GM21526 (cell line): Measurements from ENCODE around the gene TMOD3.
"Not testable (repeated sequence)": the region's sequence is repeated elsewhere in the genome, so short reads cannot be mapped to it uniquely, and the experiment has no call there.

ENCODE experiments used
- ATAC-seq: cut with Tn5 transposase; IDR thresholded peaks from one replicate; pipeline ENCODE4 v1.9.1; 2021; ENCODE audit warnings: moderate library complexity; ENCODE audit not compliant: unreplicated experiment, low FRiP score

Gene TMOD3

DNA sequence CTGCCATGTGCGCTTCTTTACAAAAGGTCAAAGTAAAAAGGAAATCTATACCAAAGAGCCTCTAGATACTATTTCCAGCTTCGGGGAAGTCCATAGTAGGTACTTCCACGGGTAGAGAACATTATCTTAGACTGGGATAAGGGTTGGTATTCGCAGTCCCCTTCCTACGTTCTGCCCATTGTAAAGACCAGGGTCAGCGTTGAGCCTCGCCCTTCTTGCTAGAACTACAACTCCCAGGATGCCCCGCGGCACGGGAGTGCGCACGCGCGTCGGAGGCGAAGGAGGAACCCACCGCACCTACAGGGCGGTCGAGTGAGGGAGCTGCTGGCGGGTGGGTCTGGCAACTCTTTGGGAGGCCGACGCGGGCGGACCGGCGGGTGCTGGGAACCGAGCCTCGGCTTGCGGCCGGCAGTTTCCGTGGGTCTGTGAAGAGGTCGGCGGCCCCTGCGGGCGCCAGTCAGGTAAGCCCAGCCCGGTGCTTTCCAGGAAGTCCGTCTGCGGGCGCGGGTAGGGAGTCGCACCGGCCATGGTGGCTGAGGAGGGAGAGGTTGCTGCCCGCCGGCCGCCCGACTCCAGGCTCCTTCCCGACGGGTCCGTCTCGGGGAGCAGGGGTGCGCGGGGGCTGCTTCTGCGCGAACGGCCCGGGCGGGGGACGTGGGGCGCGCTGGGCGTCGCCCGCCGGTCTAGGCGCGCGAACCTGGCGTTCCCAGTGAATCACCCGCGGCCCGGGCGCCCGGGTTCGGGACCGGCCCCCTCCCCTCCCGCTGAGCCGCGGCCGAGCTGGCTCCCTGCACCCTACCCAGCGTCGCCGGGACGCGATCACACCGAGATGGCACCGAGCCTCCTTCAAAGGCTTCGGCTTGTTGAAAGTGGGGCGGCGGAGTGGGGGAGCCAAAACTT is at the start of gene TMOD3:
Gene TMOD3 (plus strand): TSS at position 278 of the 900 bp plus-strand sequence. CDS start 33,232 bp downstream, outside the sequence.
- ATAC-seq = peak; percentile 77

DNA sequence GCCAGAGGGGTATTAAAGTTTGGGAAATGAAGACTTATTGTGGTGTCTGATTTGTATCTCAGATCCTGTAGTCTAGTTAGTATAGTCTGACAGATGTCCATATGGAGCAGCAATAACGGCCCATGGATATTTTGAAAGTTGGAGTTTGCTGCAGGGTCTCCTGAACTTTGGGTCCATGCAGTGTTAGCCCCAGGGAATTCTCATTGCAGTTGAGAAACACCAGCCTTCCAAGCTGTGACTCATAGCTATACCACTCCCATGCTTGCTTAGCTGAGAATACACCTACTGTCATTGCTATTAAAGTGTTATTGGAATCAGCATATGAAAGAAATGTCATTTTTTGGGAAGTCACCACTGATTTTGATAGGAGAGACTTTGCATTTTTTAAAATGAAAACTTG is 48.8 kb upstream of the TMOD3 start:
- no peak for ATAC-seq

DNA sequence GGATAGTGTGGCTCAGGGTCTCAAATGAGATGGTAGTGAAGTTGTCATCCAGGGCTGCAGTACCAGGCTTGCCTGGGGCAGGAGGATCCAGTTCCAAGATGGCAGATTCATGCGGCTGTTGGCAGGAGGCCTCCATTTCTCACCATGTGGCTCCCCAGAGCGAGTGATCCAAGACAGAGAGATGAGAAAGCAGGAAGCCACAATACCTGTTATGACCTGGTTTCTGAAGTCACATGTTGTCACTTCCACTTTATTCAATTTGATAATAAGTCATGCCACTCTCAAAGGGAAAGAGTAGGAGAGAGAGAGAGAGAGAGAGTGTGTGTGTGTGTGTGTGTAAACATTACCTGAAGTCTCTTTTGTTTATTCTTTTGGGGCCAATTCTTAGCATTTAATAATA is 47.9 kb upstream of the TMOD3 start:
- no peak for ATAC-seq

GRCh38 chr15:51782357-51782896 is 47.0 kb upstream of the TMOD3 start:
- no peak for ATAC-seq

GRCh38 chr15:51783967-51784366 is 45.5 kb upstream of the TMOD3 start:
- no peak for ATAC-seq

GRCh38 chr15:51787130-51787529 is 42.3 kb upstream of the TMOD3 start:
- not testable (repeated sequence) for ATAC-seq

GRCh38 chr15:51792474-51792873 is 37.0 kb upstream of the TMOD3 start:
- not testable (repeated sequence) for ATAC-seq

GRCh38 chr15:51793521-51794305 is 35.7 kb upstream of the TMOD3 start:
- no peak for ATAC-seq

DNA sequence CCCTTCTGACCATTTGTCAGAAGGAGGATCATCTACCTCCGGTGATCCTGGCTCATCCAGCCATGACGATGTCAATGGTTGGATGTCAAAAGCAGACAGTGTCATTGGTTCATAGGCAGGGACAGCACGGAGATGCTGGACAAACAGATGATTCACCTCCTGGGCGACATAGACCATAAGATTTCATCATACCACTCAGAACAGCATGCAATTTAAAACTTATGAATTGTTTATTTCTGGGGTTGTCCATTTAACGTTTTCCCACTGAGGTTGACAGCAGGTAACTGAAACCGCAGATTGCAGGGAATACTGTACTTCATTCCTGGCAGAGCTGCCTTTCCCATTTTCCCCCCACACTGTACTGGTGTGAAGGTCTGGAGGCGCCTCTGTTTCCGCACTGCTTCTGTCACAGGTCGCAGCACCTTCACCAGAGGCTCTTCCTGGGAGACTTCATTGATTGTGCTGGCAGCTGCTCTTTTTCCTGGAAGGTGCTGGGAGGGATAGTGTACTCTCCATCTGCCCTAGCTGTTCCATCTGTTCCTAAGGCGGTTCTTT is 32.5 kb upstream of the TMOD3 start:
- no peak for ATAC-seq

GRCh38 chr15:51798281-51798680 is 31.2 kb upstream of the TMOD3 start:
- no peak for ATAC-seq

DNA sequence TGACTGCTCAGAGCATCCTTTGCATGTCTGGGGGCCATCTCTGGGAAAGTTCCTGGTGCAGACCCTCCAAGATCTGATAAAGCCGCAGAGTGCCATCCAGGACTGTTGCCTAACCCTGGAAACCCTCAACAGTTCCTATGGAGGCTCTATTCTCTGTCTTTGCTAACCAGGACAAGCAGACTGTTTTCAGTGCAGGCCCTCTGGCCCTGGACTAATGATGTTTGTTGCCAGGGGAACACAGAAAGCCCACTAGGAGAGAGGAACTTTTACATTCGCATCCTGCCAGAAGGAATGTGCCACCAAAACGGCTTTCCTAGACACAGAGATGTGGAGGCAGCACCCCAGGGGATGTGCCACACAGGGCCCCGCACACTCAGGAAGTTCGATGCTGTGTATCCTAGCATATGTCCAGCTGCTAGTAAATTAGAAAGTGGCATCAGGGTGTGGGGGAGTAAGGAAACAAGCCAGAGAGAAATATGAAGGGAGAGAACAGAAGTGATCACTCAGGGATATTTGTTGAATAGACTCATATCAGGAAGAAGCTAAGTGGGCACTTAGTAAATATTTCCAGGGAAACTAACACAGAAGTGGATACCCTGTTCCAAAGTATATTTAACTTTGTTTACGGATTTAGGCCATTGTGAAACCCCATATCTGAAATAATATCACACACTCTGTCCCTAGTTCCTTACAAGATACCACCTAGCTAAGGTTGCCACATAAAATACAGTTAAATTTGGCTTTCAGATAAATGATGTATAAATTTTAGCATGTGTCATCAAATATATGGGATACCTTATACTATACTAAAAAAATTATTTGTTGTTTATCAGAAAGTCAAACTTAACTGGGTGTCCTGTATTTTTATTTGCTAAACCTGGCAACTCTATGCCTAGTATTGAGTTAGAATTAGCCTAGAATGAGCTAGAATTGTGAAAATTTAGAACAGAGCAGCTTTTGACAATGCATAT is 29.9 kb upstream of the TMOD3 start:
- no peak for ATAC-seq

- no peak for ATAC-seq
Observed at GRCh38 chr15:51801391-51801835, 28.0 kb upstream of the TMOD3 start.

DNA sequence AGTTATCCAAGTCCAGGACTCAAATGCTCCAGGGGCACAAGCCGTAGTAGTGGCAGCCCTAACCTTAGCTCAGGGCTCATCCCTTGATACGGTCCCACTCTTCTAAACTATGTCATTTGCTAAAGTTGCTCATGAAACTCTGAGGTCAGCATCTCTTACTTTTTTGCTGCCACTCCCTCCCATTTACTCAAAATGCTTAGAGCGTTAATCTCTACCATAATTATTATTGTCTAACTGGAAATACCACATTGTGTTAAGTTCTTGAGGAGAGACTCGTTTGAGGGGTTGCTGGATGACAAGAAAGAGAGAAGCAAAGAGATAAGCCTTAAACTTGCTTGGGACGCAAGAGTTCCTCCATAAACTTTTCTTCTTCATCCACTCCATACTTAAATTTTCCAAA is 26.9 kb upstream of the TMOD3 start:
- ATAC-seq = no peak

DNA sequence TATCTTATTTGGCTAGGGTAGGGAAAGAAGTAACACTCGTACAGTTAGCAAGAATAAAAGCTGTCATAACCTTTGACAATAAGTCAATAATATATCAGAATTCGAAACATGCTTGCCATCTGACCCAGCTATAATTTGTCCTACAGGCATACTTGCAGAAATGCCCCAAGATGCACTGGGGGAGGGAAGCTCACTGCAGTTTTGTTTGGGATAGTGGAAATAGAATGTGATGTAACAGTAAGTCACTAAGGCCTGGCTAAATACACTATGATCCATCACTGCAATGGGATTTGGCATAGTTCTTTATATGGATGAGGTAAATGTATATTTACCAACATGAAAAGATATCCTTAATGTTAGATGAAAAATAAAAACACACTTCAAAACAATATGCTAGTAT is 25.5 kb upstream of the TMOD3 start:
- ATAC-seq = no peak

- ATAC-seq = no peak
Observed at GRCh38 chr15:51806123-51806522, 23.3 kb upstream of the TMOD3 start.

- no peak for ATAC-seq
Observed at GRCh38 chr15:51809457-51809856, 20.0 kb upstream of the TMOD3 start.

DNA sequence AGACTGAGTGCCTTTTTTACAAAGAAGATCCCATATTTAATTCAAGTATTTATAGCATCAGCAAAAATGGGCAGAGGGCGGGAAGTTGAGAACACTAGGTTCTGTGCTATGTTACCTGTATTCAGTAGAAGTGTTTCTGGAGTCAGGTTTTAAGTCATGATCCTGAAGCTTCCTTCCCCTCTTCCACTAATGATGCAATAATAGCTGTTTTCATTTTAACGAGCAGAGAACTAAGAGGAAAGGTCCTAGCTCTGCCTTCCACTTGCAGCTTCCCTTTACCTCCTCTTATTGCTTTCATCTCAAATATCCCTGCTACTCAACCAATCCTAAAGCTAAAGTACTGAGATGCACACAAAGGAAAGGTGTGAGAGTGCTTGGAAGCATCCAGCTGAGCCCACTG is 16.9 kb upstream of the TMOD3 start:
- ATAC-seq = no peak

DNA sequence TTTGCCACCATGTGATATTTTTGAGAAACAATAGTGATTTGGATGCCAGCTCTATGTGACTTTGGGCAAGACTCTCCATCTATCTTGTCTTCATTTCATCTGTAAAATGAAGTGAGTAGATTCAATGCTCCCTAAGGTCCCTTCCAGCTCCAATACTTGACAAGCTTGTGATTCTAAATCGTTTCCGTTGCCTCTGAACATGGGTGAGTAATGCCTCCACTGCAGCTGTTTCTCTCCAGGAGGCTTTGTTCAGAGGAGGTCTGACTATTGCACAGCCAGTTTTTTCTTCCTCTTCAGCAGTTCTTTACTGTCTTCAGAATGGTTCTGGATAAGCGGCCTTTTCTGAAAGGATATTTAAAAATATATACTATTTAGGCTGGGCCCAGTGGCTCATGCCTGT is 14.8 kb upstream of the TMOD3 start:
- ATAC-seq = no peak

DNA sequence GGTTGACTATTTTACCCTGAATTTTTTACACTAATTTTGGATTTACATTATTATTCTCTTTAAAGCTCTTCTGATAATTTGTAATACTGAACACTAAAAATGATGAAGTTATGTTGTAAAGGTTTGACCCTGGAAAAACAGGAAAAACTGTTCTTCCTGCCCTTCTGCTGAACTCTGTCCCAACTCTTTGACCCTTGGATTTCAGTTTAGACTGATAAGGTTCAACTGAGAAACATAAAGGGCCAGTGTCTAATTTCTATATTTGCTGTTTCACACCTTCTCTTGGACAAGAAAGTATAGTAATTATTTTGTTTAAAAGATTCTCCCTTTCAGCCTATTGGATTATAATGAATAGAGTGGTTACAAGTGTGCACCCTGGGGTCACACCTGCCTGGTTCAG is 12.8 kb upstream of the TMOD3 start:
- ATAC-seq = no peak

- no peak for ATAC-seq
Observed at GRCh38 chr15:51818150-51818549, 11.3 kb upstream of the TMOD3 start.
